ENCODE measurements around the gene CLSTN2. TPM values are rescaled to one million over a fixed set of nuclear protein-coding genes. Genes with fewer than 3 reads are reported as not detected.

The CLSTN2 gene
- total and polyA plus RNA-seq, 2 of the 8 experiments (the other 6 are each of a cell fraction or from before 2014, with no cell fraction given): 0.39 to 0.52 TPM

GRCh38 chr3:140011086-140011485, 76.1 kb downstream of the CLSTN2 start:
- no peak overlapping the region for H3K4me3 ChIP-seq (ENCODE audit: extremely low read depth in 1 of 4, insufficient read depth in 2 of 4, low read depth in 3 of 4, low read length in 4 of 4)
- no peaks in the 10 kb centered on the region for H3K79me2 ChIP-seq (ENCODE audit: control insufficient read depth in 1 of 2, insufficient read depth in 2 of 2, low read length in 2 of 2)
- H3K4ac ChIP-seq (replicated peaks; ENCODE audit: insufficient read length, low read depth, low read length): no peak overlapping the region
- H3K27me3 ChIP-seq (replicated peaks in 1 of 4; ENCODE audit: control insufficient read depth in 3 of 4, extremely low read depth in 1 of 4, insufficient read depth in 3 of 4, low read length in 3 of 4): no peaks in the 10 kb centered on the region
- CTCF ChIA-PET (ENCODE audit: partially characterized antibody): no interaction called here
- no peaks in the 10 kb centered on the region for H4K20me1 ChIP-seq (replicated peaks in 1 of 2; ENCODE audit: control insufficient read depth in 1 of 2, insufficient read depth in 2 of 2, low read length in 2 of 2)
- H3K9me3 ChIP-seq (ENCODE audit: insufficient read depth in 2 of 2, low read depth in 1 of 2, low read length in 1 of 2): no peaks in the 10 kb centered on the region
- 92% methylated on average over 2 of the region's 2 CpGs; no CpG with 5 or more reads in 1 of the 2 experiments for WGBS, 2 experiments (ENCODE audit: extremely low coverage in 1 of 2, insufficient coverage in 1 of 2, insufficient read length in 1 of 2, insufficient replicate concordance in 2 of 2, low coverage in 1 of 2, low lambda C conversion rate in 2 of 2, missing lambda C conversion rate in 1 of 2)
- no peaks in the 10 kb centered on the region for H3K4me1 ChIP-seq (replicated peaks in 1 of 4; ENCODE audit: control insufficient read depth in 3 of 4, insufficient read depth in 4 of 4, low read length in 3 of 4)
- H4K91ac ChIP-seq (replicated peaks; ENCODE audit: insufficient read length, low read length): no peak overlapping the region
- H2BK120ac ChIP-seq (replicated peaks; ENCODE audit: low read depth, low read length): no peak overlapping the region
- no peak overlapping the region for H3K4me2 ChIP-seq (ENCODE audit: insufficient read depth in 1 of 2, low read depth in 2 of 2, low read length in 2 of 2)
- H3K18ac ChIP-seq (ENCODE audit: extremely low read depth, low read length): no peak overlapping the region
- H3K23ac ChIP-seq (ENCODE audit: insufficient read length): no peak overlapping the region
- H3K14ac ChIP-seq (ENCODE audit: insufficient read length): no peak overlapping the region
- H3K79me1 ChIP-seq (ENCODE audit: low read depth, low read length): no peaks in the 10 kb centered on the region
- no peak for TF ChIP-seq CREB1 (IDR thresholded peaks at IDR 0.05)
- no peak for TF ChIP-seq TCF12 (IDR thresholded peaks at IDR 0.05; ENCODE audit: low read depth, low read length)
- no peak for TF ChIP-seq SAP30 (IDR thresholded peaks at IDR 0.05; ENCODE audit: insufficient read depth, insufficient replicate concordance, low read length)
- no peak for TF ChIP-seq KDM4A (IDR thresholded peaks at IDR 0.05; ENCODE audit: low read depth, low read length, severe bottlenecking)
- TF ChIP-seq GTF2F1 (IDR thresholded peaks at IDR 0.05; ENCODE audit: borderline replicate concordance, low read depth, low read length): no peak
- no peak for TF ChIP-seq CHD2 (IDR thresholded peaks at IDR 0.05; ENCODE audit: low read length)
- DNase-seq (ENCODE audit: low read depth in 1 of 2, low spot score in 2 of 2) (no peak), FAIRE-seq (no peak)
- H2AFZ ChIP-seq (ENCODE audit: low read length): no peak overlapping the region
- no peak overlapping the region for H3K9ac ChIP-seq (replicated peaks in 1 of 4; ENCODE audit: extremely low read depth in 1 of 4, low read depth in 3 of 4, low read length in 3 of 4)
- no peak overlapping the region for H4K8ac ChIP-seq (ENCODE audit: extremely low read depth, insufficient read depth, low read length)
- H2BK15ac ChIP-seq (ENCODE audit: low read length): no peak overlapping the region
- H3K56ac ChIP-seq (replicated peaks; ENCODE audit: insufficient read length, low read depth, low read length): no peak overlapping the region
- H2BK20ac ChIP-seq (ENCODE audit: low read length): no peak overlapping the region
- no peak overlapping the region for H2BK12ac ChIP-seq (ENCODE audit: low read depth, low read length)
- POLR2A ChIA-PET (ENCODE audit: partially characterized antibody): no interaction called here
- no peaks in the 10 kb centered on the region for H3K36me3 ChIP-seq (ENCODE audit: control insufficient read depth in 2 of 4, insufficient read depth in 4 of 4, low read length in 3 of 4)
- H4K5ac ChIP-seq (ENCODE audit: insufficient read length, low read depth, low read length): no peak overlapping the region
- H3K27ac ChIP-seq (ENCODE audit: low read depth, low read length): no peak overlapping the region
- no peak overlapping the region for H2AK5ac ChIP-seq (ENCODE audit: low read depth, low read length)
- H3K23me2 ChIP-seq (ENCODE audit: low read depth, low read length): no peaks in the 10 kb centered on the region
- H2BK5ac ChIP-seq (ENCODE audit: low read depth, low read length): no peak overlapping the region

Data from H1 (cell line).